Smooth muscle cell (in vitro differentiated cells): ENCODE data around the gene MEIS3. TPM values are rescaled to one million over a fixed set of nuclear protein-coding genes. Genes with fewer than 3 reads are reported as not detected.

Experiments
- DNase-seq: peaks from one replicate; lab custom pipeline; 2025; ENCODE audit not compliant: unreplicated experiment; lab: John Stamatoyannopoulos, UW
- H2AFZ ChIP-seq: fragments of 200-600 bp; sonication (generic); 2 replicates; pipeline ENCODE4 v1.6.0; 2016; ENCODE audit warnings: antibody characterized with exemption, low read depth, mild to moderate bottlenecking
- H3F3A ChIP-seq: fragments of 200-600 bp; sonication (generic); 2 replicates; pipeline ENCODE4 v1.6.0; 2017; ENCODE audit warnings: antibody characterized with exemption, low read depth
- H3K27ac ChIP-seq: fragments of 200-600 bp; sonication (generic); 2 replicates; pipeline ENCODE4 v1.5.1; 2016; ENCODE audit warnings: low read depth, mild to moderate bottlenecking
- H3K27me3 ChIP-seq: fragments of 200-600 bp; sonication (generic); 2 replicates; pipeline ENCODE4 v1.6.1; 2016; ENCODE audit warnings: low read depth, mild to moderate bottlenecking
- H3K36me3 ChIP-seq: fragments of 200-600 bp; sonication (generic); 2 replicates; pipeline ENCODE4 v1.5.1; 2016; ENCODE audit warnings: low read depth
- H3K4me1 ChIP-seq: fragments of 200-600 bp; sonication (generic); 2 replicates; pipeline ENCODE4 v1.5.1; 2016; ENCODE audit warnings: low read depth
- H3K4me2 ChIP-seq: fragments of 200-600 bp; sonication (generic); 2 replicates; pipeline ENCODE4 v1.6.0; 2016; ENCODE audit warnings: mild to moderate bottlenecking
- H3K4me3 ChIP-seq: fragments of 200-600 bp; sonication (generic); 2 replicates; pipeline ENCODE4 v1.5.1; 2016; ENCODE audit warnings: mild to moderate bottlenecking
- H3K79me2 ChIP-seq: fragments of 200-600 bp; sonication (generic); 2 replicates; pipeline ENCODE4 v1.6.0; 2016; ENCODE audit warnings: low read depth, mild to moderate bottlenecking
- H3K9ac ChIP-seq: fragments of 200-600 bp; sonication (generic); 2 replicates; pipeline ENCODE4 v1.6.0; 2016; ENCODE audit warnings: low read depth
- H3K9me3 ChIP-seq: fragments of 200-600 bp; sonication (generic); replicated peaks from 2 replicates; pipeline ENCODE4 v1.5.1; 2016; ENCODE audit warnings: low read depth
- H4K20me1 ChIP-seq: fragments of 200-600 bp; sonication (generic); 2 replicates; pipeline ENCODE4 v1.6.0; 2016; ENCODE audit warnings: low read depth
- WGBS: methylation state at CpG from one replicate; pipeline ENCODE4 v1.1.7; 2016; ENCODE audit warnings: low lambda C conversion rate; 5-methylcytosine and 5-hydroxymethylcytosine counted together
- polyA plus RNA-seq: library from polyadenylated mRNA; unstranded; fragments of >200 nt; fragmentation: Nextera tagmentation; extraction: Ambion mirVana; gene quantifications from 2 replicates; pipeline ENCODE4 v1.2.1, GENCODE V29; 2016
- total RNA-seq: library from RNA; depleted of rRNA; stranded (reverse); fragments of >200 nt; gene quantifications from 2 replicates; pipeline ENCODE4 v1.2.3, GENCODE V29; 2014
- TF ChIP-seq, protein P1 (sequence below): fragments of 200-600 bp; sonication (generic); IDR thresholded peaks from 2 replicates; pipeline ENCODE4 v1.5.1; 2017; ENCODE audit warnings: borderline replicate concordance, mild to moderate bottlenecking, antibody characterized with exemption; ENCODE audit not compliant: insufficient read depth, poor library complexity, severe bottlenecking

The MEIS3 gene
- total and polyA plus RNA-seq, 2 experiments from 2014 or later, result 59.0 to 141 TPM

GRCh38 chr19:47362321-47362720 lies 57.0 kb downstream of the MEIS3 start:
- Histone ChIP-seq H3K4me2 (no peak overlapping the region), H3K9me3 (no peaks in the 10 kb centered on the region), H3K79me2 (no peaks in the 10 kb centered on the region), H4K20me1 (peaks cover 7% of the 10 kb centered on the region), H3F3A (no peaks in the 10 kb centered on the region), H3K9ac (no peak overlapping the region), H3K36me3 (peaks cover 5% of the 10 kb centered on the region), H3K4me3 (no peak overlapping the region), H2AFZ (no peak overlapping the region), H3K27me3 (no peaks in the 10 kb centered on the region), H3K4me1 (no peaks in the 10 kb centered on the region), H3K27ac (no peak overlapping the region)
- WGBS, result 98% methylated on average over 21 of the region's 21 CpGs
- DNase-seq, result no peak
- TF ChIP-seq, protein P1, sequence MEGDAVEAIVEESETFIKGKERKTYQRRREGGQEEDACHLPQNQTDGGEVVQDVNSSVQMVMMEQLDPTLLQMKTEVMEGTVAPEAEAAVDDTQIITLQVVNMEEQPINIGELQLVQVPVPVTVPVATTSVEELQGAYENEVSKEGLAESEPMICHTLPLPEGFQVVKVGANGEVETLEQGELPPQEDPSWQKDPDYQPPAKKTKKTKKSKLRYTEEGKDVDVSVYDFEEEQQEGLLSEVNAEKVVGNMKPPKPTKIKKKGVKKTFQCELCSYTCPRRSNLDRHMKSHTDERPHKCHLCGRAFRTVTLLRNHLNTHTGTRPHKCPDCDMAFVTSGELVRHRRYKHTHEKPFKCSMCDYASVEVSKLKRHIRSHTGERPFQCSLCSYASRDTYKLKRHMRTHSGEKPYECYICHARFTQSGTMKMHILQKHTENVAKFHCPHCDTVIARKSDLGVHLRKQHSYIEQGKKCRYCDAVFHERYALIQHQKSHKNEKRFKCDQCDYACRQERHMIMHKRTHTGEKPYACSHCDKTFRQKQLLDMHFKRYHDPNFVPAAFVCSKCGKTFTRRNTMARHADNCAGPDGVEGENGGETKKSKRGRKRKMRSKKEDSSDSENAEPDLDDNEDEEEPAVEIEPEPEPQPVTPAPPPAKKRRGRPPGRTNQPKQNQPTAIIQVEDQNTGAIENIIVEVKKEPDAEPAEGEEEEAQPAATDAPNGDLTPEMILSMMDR, result no peak

DNA sequence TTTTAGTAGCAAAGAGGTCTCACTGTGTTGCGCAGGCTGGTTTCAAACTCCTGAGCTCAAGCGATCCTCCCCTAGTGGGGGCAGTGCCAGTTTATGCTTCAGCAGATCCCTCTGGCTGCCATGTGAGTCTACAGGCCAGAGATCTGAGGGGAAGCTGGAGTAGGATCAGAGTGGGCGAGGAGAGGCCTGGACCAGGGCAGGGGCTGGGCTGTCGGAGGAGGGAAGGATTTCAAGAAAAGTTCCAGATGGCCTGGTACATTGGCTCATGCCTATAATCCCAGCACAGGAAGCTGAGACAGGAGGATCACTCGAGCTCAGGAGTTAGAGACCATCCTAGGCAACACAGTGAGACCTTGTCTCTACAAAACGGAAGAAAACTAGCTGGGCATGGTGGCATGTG lies 60.4 kb downstream of the MEIS3 start:
- no peak overlapping the region for H3K4me3 ChIP-seq
- H3K9me3 ChIP-seq, result no peaks in the 10 kb centered on the region
- no peak overlapping the region for H3K4me2 ChIP-seq
- H3K27ac ChIP-seq, result no peak overlapping the region
- H3K9ac ChIP-seq, result no peak overlapping the region
- H3F3A ChIP-seq, result no peaks in the 10 kb centered on the region
- TF ChIP-seq, protein P1, result no peak
- no peak for DNase-seq
- WGBS, result 50% methylated on average over 6 of the region's 6 CpGs
- no peak overlapping the region for H2AFZ ChIP-seq
- H3K4me1 ChIP-seq, result no peaks in the 10 kb centered on the region
- H4K20me1 ChIP-seq, result peaks cover 7% of the 10 kb centered on the region
- no peaks in the 10 kb centered on the region for H3K27me3 ChIP-seq
- H3K36me3 ChIP-seq, result peaks cover 20% of the 10 kb centered on the region
- no peaks in the 10 kb centered on the region for H3K79me2 ChIP-seq

DNA sequence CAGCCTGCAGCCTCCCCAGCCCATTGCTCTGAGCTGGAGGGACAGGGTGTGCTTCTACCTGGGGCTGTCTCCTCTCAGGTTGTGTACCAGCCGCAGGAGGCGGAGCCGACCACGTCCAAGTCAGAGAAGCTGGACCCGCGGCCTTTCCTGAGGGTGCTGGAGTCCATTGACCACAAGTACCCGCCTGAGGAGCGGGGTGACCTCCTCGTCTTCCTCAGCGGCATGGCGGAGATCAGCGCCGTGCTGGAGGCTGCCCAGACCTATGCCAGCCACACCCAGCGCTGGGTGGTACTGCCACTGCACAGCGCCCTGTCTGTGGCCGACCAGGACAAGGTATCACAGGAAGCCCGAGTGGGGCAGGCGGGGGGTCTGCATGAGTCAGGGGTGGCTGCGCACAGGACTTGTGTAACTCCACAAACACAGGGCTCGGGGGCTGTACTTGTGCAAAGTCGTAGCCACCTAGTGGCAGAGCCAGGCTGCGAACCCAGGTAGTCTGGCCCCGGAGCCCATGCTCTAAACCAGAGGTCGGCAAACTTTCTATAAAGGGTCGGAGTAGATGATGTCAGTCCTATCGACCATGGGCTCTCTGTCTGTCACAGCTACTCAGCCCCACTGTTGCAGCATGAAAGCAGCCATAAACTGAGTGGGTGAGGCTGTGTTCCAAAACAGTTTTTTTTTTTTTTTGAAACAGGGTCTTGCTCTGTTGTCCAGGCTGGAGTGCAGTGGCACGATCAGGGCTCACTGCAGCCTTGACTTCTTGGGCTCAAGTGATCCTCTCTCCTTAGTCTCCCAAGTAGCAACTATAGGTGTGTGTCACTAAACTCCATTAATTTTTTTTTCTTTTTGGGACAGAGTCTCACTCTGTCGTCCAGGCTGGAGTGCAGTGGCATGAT lies 61.3 kb downstream of the MEIS3 start:
- H3K36me3 ChIP-seq, result peaks cover 20% of the 10 kb centered on the region
- 97% methylated on average over 28 of the region's 28 CpGs for WGBS
- peaks cover 7% of the 10 kb centered on the region for H4K20me1 ChIP-seq
- H3K27me3 ChIP-seq, result no peaks in the 10 kb centered on the region
- no peak for DNase-seq
- no peaks in the 10 kb centered on the region for H3K9me3 ChIP-seq
- H2AFZ ChIP-seq, result no peak overlapping the region
- H3F3A ChIP-seq, result no peaks in the 10 kb centered on the region
- H3K79me2 ChIP-seq, result no peaks in the 10 kb centered on the region
- H3K4me2 ChIP-seq, result no peak overlapping the region
- no peak overlapping the region for H3K4me3 ChIP-seq
- H3K4me1 ChIP-seq, result no peaks in the 10 kb centered on the region
- H3K27ac ChIP-seq, result no peak overlapping the region
- H3K9ac ChIP-seq, result no peak overlapping the region
- TF ChIP-seq, protein P1, result peak; percentile 22
